HG03139 (cell line): ENCODE results near the gene PACS1.

ENCODE experiments used
- ATAC-seq: cut with Tn5 transposase; IDR thresholded peaks from one replicate; pipeline ENCODE4 v1.9.1; 2021; ENCODE audit not compliant: unreplicated experiment

The PACS1 gene

DNA sequence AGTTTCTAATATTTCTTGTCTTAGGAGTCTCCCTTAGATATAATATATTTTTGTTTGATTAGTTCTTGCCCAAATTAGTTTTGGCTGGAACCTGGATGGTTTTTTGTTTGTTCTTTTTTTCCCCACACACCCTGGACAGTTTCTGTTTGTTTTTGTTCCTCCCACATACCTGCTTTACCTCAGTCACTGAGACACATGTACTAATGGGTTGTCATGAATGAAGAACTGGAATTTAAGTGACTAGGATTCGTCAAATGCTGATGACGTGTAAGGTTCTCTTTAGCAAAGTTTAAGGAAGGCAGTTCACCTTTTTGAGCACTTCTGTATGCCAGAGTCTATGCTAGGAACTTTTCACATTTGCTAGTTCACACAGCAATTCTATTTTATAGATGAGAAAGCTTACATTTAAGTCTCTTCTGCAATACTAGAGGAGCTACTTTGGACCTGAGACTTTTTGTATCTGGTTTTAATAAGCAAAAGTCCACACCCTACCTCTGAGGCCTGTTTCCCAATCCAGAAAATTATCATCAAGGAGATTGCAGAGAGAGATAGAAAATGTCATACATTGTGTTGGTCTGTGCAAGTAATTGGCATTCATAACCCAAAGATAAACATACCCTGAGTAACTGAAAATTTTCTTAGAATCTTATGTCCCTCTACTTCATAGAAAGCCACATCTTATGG, 111.7 kb downstream of the PACS1 start:
- no peak for ATAC-seq

DNA sequence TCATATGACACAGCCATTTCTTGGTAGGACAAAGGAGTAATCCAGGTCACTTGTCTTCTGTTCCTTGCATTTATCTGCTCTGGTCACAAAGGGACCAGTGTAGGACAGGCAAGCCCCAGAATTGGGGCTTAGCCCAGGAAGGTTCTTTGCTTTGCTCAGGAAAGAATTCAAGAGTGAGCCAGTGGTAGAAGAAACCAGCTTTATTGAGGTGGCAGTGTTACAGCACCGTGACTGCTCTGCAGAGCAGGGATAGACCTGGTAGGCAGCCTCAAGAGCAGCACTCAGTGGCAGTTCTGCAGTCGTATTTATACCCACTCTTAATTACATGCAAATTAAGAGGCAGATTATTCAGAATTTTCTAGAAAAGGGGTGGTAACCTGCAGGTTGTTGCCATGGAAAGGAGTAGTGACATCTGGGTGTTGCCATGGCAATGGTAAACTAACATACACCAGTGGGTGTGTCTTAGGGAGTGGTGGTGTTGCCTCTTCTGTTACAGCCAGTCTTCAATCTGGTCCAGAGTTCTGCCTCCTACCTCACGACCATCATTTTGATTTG, 113.5 kb downstream of the PACS1 start:
- no peak for ATAC-seq

DNA sequence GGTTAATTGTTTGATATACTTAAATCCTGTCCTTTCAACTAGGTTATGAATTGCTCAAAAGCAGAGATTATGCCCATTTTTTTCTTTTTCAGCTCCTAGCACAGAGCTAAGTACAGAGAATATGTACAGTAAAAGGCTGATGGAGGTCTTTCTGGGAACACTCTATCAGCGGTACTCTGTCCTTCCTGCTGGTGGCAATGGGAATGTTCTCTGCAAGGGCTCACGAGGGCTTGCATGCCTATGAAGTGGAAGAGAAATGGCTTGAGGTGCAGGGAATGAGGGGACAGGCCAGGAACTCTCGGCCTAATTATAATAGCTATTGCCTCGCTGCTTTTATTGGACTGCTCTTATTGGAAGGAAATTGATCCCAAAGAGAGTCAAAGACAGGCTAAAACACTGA, 114.7 kb downstream of the PACS1 start:
- no peak for ATAC-seq

DNA sequence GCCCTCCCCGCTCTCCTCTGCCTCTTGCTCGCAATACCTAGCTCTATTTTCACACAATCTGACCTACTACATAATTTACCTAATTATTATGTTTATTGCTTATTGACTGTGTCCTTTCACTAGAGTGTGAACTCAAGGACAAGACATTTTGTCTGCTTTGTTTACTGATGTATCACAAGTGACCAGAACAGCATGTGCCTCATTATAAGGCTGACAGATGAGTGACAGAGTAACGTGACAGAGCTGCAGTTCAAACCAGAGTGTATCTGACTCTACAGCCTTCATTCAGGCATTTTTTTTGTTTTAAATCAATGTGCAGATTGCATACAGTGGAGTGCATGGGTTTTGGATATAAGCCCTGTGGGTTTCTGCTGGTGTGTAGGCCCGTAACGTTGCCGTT, 116.4 kb downstream of the PACS1 start:
- ATAC-seq, result no peak

DNA sequence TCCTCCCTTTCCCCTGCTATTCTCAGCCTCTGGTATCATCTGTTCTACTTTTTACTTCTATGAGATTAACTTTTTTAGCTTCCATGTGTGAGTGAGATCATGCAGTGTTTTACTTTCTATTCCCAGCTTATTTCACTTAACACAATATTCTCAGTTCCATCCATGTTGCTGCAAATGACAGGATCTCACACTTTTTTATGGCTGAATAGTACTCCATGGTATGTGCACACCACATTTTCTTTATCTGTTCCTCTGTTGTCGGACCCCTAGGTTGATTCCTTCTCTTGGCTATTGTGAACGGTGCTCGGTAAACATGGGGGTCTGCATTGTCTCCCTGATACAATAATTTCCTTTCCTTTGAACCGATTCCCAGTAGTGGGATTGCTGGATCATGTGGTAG, 117.4 kb downstream of the PACS1 start:
- no peak for ATAC-seq

DNA sequence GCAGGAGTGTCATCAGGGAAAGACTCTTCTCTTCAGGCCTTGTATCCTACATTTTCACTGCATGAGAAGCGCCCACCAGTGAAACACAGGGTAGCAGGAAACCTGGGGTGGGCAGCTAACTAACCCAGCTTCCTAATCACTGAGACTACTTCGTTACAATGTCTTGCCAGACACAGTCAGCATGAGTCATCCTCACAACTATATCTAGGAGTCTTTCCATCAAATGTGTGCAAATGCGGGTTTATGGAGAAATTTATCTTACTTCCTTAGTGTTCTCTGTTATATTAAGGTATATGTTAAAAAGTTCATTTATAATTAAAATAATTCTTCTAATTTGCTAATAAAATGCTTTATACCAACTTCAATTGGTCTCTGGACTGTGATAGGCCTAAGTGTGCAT, 118.5 kb downstream of the PACS1 start:
- no peak for ATAC-seq

DNA sequence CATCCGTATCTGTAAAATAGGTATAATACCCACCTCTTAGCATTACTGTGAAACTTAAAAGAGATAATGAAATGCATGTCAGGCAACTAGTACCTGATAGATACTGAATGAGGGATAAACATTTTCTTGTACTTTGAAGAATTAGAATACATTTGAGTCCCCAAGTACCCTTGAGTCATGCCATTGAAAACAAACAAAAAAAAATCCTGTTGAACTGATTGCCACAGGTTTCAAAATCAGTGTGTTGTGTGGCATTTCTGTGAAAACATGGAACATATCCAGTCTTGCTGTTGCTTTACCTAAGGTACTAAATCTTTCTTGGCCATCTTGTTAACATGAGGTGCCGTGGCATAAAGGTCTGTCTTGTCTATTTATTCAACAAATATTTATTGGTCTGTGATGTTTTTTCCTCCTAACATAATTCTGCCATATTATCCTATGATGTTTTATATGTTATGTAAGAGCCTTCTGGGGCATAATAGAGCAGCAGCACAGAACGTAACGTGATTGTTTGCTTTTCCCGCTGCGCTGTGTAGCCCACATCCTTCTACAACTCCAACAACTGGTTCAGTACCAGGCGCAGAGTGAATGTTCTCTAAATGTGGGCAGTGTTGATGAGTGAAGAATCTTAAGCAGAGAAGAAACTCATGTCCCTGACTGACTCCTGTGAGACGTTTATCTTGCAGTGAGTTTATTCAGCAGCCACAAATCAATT, 119.1 kb downstream of the PACS1 start:
- ATAC-seq, result no peak

DNA sequence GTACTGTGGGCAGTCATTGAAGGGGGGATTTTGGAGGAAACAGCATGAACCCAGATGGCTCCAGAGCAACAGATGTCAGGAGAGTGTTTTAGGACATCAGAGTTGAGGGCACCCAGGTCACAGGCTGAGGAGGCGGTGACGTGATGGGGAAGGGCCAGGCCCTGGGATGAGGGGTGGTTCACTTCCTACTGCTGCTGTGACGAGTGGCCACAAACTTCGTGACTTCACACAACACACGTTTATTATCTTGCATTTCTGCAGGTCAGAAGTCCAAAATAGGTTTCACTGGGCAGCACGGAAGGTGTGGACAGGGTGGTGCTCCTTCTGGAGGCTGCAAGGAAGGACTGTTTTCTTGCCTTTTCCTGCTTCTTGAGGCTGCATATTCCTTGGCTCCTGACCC, 120.7 kb downstream of the PACS1 start:
- ATAC-seq, result no peak

DNA sequence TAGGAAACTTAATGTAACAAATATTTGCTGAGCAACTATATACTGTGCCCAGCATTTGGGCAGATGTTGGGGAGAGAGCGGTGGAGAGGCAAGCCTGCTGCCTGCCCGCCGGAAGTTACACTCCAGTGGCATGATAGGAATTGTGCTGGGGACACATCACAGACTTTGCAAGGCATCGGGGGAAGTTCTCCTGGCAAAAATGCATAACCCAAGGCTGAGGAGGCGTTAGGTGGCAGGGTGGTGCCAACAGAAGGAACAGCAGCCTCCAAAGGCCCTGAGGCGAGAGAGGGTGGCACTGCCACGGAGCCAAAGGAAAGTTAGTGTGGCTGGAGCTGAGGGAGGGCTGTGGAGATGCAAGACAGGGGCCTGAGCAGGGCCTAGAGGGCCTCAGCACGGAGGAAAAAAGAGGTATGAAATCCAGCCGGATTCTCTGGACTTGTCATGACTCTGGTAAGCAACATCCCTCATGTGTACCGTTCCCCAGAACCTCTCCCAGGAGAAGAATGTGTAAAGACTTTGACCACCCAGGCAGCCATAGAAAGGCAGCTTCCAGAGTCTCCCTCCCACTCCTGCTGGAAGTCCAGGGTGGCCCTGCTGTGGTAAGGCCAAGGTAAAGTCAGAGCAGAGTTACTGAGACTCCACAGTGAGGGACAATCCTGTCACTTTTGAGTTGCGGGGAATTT, 122.2 kb downstream of the PACS1 start:
- no peak for ATAC-seq

DNA sequence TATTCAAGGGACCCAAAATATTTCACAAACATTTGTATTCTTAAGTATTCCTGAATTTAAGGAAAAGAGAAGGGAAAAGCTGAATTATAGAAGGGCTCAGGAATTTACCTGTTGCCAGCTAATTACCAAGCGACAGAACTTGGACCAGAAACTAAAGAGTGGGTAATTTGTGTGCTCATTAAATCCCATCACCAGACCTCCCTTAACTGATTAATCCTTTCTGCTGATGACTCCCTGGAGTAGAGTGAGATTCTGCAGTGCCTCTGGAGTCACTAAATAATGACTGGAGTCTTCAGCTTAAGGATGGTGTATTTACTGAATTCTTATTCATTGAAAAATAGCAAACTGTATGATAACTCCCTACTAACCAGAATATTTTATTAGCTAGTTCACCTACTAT, 124.3 kb downstream of the PACS1 start:
- no peak for ATAC-seq

DNA sequence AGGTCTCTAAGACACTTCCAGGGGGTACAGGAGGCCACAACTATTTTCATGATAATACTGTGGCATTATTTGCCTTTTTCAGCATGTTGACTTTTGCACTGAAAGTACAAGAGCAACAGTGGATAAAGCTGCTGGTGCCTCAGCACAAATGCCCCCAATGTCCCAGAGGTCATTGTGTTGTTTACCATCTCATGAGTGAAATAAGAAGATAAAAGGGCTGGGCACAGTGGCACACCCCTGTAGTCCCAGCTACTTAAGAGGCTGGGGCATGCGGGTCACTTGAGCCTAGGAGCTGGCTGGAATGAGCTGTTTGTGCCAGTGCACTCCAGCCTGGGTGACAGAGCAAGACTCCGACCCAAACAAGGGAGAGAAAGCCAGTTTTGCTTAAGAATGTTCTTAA, 125.8 kb downstream of the PACS1 start:
- no peak for ATAC-seq

DNA sequence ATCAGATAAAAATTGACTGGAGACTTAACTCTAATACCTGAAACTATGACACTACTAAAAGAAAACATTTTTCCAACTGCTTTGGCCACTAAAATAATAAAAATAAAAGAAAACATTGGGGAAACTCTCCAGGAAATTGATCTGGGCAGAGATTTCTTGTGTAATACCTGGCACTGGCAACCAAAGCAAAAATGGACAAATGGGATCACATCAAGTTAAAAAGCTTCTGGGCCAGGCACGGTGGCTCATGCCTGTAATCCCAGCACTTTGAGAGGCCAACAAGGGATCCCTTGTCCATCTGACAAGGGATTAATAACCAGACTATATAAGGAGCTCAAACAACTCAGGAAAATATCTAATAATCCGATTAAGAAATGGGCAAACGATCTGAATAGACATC, 133.8 kb downstream of the PACS1 start:
- no peak for ATAC-seq

DNA sequence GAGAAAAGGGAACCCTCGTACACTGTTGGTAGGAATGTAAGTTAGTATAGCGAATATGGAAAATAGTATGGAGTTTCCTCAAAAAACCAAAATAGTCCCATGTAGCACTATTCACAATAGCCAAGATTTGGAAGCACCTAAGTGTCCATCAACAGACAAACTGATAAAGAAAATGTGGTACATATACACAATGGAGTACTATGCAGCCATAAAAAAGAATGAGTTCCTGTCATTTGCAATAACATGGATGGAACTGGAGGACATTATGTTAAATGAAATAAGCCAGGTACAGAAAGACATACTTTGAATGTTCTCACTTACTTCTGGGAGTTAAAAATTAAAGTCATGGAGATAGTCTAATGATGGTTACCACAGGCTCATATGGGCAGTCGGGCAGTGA, 134.3 kb downstream of the PACS1 start:
- no peak for ATAC-seq

DNA sequence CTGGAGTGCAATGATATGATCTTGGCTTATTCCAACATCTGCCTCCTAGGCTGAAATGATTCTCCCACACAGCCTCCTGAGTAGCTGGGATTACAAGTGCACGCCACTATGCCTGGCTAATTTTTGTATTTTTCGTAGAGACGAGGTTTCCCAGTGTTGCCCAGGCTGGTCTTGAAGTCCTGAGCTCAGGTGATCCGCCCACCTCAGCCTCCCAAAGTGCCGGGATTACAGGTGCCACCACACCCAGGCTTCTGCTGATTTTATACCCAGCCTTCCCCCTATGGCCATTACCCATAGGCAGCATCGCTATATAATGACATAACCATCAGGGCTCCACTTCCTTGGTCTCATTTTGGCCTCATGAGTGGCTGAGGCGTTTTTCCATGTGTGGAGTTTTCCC, 137.7 kb downstream of the PACS1 start:
- no peak for ATAC-seq

DNA sequence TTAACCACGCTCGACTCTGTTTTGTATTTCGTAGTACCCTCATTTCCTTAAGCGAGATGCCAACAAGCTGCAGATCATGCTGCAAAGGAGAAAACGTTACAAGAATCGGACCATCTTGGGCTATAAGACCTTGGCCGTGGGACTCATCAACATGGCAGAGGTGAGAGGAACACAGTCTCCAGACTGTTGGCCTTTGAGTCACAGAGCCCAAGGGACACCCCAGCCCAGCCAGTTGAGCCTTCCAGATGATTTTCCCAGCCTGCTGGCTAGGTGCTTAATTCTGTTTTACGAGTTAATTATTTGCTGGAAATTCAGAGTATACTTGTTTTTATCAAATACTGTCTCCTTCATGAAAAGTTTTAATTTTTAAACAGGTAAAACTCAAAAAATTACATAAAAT, 141.0 kb downstream of the PACS1 start:
- ATAC-seq, result no peak

DNA sequence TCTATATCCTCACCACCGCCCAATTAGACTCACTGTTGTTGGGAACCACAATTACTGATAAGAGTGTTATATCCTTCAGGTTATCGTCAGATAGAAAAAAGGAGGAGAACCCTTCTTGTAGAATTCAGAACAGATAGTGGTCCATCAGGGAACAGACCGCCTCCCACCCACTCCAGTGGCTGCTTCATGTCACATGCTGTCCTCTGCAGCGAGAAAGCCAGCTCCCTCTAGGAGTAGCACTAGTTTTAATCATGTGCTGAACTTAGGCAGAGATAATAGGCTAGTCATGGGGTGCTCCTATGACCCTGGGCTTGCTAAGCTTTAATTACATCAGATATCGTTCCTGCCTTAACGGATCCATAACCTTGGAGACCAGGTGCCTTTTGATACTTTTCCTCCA, 146.8 kb downstream of the PACS1 start:
- no peak for ATAC-seq

DNA sequence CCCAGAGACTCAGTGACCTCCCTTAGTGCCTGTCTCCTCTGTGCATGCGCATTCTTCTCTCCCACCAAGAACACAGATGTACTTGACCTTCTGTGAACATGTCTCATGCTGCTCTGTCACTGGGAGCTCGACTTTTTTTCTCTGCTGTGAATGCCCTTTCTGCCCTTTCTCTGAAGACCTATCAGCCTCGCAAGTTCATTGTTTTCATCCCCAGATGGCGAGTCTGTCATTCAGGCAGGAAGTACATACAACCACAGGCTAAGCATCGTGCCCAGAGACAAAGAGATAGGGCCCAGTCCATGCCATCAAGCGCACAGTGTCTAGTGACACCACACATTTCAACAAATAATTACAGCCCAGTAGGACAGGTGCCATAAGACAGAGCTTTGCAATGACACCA, 148.0 kb downstream of the PACS1 start:
- no peak for ATAC-seq

DNA sequence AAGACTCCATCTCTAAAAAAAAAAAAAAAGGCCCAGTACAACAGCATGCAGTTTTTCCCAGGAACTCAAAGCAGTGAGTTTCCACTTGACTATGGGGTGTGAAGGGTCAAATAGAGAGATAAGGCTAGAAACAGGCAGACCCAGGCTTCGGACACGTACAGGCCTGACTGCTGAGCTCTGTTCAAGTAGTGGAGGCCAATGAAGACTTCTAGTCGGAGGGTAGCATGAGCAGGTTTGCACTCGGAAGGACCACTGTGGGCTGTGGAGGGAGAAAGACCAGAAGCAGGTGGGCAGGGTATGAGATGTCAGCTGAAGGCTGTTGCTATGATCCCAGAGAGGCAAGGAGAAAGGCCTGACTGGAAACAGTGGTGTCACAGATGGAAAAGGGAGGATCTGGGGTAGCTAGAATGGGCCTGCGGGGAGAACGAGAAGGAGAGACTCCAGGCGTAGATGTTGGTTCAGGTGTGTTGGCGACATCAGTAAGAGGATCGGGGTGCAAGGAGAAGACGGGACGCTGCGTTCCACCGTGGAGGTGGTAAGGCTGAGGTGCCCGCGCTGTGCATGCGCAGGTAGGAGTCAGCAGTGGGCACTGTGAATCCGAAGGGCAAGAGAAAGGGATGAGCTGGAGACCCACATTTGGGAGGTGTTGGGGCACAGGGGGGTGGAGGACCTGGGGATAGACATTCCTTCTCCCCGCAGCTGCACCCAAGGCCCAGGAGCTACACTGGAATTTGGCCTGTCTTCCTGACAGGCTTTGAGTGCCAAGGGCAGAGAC, 149.0 kb downstream of the PACS1 start:
- ATAC-seq, result no peak

DNA sequence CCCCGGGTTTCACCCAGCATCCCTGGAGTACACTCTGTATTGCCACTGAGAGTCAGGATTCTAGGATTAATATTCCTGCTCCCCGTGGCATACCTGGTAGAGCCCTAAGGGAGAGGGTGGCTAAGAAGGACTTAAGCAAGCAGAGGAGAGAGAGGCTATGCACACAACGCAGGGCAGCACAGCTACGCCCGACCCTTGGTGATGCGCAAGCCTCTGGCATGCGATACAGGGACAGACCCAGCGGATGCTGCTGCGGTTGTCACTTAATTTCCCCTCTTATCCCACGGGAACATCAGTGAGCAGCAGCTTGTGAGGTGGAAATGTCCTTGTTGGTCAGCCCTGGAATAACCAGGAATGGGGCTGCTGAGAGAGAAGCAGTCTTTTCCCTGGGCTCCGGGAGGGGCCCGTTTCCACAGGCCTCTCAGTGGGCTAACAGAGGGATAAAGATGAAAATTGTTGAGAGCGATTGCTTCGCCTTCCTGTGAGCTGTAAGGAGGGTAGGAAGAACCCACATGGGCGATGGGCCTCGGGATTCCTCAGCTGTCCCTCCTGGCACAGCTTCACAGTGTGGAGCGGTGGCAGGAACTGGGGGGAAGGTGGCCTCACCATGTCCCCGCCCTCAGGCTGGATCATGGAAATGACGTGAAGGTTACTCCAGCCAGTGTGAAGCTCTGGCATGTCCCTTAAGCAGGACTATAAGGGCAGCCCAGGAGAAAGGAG, 149.9 kb downstream of the PACS1 start:
- no peak for ATAC-seq

DNA sequence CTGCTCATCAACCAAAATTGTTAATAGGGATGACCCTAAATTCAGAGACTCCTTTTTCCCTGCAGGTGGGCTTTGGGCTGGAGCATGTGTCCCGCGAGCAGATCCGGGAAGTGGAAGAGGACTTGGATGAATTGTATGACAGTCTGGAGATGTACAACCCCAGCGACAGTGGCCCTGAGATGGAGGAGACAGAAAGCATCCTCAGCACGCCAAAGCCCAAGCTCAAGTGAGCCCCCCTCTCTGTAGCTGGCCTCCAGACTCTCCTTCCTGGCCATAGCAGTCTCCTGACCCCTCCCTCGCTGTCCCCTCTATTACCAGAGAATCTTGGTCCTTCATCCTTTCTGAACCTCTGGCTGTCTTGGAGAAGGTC, 150.5 kb downstream of the PACS1 start:
- ATAC-seq, result no peak

DNA sequence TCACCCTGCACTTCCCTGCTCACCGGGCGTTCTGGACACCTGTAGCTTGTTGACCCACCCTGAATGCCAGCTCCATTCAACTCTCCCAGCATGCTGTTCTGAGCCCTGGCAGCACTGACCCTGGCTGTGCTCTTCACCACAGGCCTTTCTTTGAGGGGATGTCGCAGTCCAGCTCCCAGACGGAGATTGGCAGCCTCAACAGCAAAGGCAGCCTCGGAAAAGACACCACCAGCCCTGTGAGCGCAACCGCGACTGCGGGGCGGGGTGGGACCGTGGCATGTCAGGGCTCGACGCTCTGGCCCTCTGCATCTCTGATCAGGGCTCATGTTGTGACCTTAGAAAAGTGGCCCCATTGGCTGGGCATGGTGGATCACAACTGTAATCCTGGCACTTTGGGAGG, 150.9 kb downstream of the PACS1 start:
- ATAC-seq, result no peak
